Thyroid gland (tissue), 4 donors: ENCODE data around the gene NBPF26.
"Not testable (repeated sequence)": the region's sequence is repeated elsewhere in the genome, so short reads cannot be mapped to it uniquely, and the experiment has no call there.

Experiments used
- POLR2A ChIP-seq, 2 donors: fragments of 450-650 bp; IDR thresholded peaks; one replicate each; pipeline ENCODE4 v1.6.1; 2017; ENCODE audit warnings: antibody characterized with exemption in 2 of 2, mild to moderate bottlenecking in 2 of 2, moderate library complexity in 1 of 2
- TF ChIP-seq, protein P1 (sequence below), 6 experiments: fragments of 200-600 bp in 3 of 6; fragments of 450-650 bp in 3 of 6; sonication (generic) in 3 of 6; IDR thresholded peaks; one replicate each; pipeline ENCODE4 v1.5.1; 2016 to 2019; ENCODE audit warnings: antibody characterized with exemption in 6 of 6, mild to moderate bottlenecking in 2 of 6, inconsistent platforms in 1 of 6, moderate library complexity in 1 of 6

DNA sequence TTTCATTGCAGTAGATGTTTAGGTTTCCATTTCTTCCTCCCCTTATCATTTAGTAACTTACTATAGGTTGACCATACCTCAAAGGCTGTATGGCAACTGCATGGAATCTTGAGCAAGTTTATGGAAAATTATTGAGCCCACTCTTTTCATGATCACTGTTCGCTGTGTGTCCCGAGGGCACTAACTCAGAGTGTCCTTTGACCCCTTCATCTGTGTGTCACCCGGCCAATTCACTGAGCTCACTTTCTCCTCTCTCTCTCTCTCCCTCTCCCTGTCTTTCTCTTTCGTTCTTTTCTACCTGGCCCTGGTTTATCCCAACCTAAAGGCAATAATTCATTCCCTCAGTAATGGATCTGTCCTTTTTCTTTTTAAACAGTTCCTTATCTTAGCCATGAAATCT, 101.3 kb downstream of the NBPF26 start:
- TF ChIP-seq, protein P1, sequence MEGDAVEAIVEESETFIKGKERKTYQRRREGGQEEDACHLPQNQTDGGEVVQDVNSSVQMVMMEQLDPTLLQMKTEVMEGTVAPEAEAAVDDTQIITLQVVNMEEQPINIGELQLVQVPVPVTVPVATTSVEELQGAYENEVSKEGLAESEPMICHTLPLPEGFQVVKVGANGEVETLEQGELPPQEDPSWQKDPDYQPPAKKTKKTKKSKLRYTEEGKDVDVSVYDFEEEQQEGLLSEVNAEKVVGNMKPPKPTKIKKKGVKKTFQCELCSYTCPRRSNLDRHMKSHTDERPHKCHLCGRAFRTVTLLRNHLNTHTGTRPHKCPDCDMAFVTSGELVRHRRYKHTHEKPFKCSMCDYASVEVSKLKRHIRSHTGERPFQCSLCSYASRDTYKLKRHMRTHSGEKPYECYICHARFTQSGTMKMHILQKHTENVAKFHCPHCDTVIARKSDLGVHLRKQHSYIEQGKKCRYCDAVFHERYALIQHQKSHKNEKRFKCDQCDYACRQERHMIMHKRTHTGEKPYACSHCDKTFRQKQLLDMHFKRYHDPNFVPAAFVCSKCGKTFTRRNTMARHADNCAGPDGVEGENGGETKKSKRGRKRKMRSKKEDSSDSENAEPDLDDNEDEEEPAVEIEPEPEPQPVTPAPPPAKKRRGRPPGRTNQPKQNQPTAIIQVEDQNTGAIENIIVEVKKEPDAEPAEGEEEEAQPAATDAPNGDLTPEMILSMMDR (IDR thresholded peaks at IDR 0.05) = not testable (repeated sequence)
- not testable (repeated sequence) for TF ChIP-seq POLR2A (IDR thresholded peaks at IDR 0.05)
